Stimulated activated CD4-positive, alpha-beta T cell treated with anti-CD3 and anti-CD28 coated beads, Interleukin-4, amount 100 ng/mL, for 48 hours (primary cell): ENCODE measurements around the gene ATG10.
"Not testable (repeated sequence)": the region's sequence is repeated elsewhere in the genome, so short reads cannot be mapped to it uniquely, and the experiment has no call there.

Experiments used
- DNase-seq, 2 donors: peaks; one replicate each; pipeline ENCODE4 v3.0.0-alpha.2; 2020; ENCODE audit warnings: low read depth in 2 of 2

Gene ATG10

DNA sequence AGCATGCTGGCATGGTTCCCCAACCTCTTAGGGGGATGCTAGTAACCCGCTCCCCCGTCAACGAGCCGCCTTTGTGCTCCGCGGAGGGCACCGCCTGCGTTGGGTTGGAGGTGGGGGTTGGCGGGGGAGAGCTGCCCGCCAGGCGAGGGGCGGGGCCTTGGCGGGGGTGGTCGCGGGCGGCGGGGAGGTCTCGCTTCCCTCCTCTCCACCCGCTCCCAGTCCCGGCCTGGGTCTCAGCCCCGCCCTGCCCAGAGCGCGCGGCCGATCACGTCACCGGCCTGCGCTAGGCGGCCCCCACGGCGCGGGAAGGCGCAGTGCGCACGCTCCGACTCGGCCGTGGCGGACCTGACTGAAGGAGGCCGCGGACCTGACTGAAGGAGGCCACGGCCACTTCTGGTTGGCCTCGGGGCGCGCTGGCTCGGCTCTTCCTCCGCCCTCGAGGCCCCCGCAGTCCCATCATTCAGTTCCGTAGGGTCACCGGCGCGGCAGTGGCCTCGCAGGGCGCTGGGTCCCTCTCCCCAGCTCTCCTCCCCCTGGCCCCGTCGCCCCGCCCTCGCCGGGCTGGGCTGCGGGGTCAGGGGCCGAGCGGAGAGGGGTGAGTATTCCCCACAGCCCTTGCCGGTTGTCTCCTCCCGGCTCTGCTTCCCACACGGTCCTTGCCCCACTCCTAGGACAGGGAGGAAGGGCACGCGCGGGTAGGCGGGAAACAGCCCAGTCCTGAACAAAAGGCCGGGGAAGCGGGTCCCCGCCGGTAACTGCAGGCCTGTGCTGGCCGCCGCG lies at the start of gene ATG10:
ATG10 (plus strand) TSS at position 312 of the 780 bp plus-strand sequence. CDS start 15,548 bp downstream, outside the sequence.
- DNase-seq, result peak; percentile 77 to 85

DNA sequence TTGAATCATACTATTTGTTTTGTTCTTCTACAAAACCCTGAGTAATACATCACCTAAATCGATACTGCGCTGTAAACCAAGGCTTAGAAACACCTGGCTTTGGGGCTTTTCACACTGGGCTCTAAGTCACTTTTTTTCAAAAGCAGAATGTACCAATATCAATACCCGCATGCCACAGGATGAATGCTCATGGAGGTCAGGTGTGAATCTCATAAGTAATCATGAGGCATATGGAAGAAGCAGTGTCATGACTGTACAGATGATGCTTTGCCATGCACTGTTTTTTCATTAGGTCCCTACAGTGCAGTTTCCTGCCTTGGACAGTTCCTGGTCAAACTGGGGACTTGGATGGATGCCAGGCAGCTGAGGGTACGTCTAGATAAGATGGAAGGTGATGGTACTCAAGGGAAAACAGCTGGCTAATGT lies 49.0 kb upstream of the ATG10 start:
- DNase-seq, result no peak

DNA sequence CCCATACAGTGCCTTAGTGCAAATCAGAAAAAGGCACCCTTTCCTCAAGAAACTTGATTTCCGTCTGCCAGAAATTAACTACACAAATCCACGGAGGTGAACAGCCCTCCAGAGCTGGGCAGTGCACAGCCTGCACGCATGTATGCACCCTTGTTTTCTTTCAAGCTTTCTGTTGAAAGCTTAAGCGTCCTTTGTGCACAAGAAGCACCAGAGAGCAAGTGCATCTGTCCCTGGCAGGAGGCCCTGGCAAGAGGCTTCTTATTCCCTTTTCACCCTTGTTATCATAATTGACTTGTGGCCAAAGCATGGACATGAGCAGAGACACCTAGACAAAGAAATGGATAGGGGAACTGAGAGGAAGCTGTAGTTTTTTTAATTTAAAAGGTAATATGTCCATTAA lies 47.4 kb upstream of the ATG10 start:
- DNase-seq, result no peak

DNA sequence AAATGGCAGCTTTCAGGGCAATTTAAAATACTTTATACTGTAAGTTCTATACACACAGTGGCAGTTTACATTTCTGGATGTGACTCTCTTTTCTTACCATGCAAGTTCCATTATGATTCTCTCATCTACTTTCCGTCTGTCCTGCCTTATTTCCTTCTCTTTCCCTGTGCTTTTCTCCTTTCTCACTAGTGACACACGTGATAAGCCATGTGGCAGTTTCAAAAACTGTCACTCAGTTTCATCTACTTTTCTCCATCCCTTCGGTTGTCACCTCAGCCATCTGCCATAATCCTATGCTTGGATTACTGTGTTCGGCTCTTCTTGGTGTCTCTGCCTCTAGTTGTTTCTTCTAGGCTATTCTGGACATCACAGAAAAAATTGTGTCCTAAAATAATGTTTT lies 46.8 kb upstream of the ATG10 start:
- no peak for DNase-seq

DNA sequence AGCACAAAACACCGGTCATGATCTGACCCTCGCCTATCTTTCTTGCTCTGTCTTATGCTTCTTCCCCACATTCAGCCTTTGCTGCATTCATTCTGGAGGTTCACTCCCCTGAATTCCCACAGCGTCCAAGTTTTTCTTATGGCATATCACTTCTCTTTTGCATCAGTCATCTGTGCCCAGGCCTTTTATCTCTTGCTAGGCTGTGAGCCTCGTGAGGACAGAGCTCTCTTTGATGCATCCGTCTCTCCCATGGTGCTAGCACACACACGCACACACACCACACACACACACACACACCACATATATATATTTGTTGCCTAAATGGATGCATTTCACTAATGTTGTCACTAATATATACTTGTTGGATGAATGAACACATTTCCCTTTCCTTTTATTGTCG lies 45.8 kb upstream of the ATG10 start:
- no peak for DNase-seq

DNA sequence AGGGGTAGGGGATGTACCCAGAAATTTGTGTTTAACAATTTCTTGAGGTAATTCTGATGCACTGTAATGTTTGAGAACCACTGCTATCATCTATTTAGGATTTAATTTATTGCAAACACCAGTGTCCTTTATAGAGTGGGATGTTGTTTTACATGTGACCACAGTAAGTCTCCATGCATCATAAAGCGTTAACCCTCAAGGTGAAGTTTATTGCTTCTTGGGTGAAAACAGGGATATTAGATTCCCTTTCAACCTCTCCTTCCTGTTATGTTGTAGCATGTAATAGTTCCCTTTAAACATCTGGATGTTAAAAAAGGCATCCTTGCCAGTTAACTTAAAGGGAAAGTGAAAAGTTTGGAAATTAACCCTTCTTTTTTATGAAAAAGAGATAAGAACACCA lies 35.8 kb upstream of the ATG10 start:
- DNase-seq, result no peak

DNA sequence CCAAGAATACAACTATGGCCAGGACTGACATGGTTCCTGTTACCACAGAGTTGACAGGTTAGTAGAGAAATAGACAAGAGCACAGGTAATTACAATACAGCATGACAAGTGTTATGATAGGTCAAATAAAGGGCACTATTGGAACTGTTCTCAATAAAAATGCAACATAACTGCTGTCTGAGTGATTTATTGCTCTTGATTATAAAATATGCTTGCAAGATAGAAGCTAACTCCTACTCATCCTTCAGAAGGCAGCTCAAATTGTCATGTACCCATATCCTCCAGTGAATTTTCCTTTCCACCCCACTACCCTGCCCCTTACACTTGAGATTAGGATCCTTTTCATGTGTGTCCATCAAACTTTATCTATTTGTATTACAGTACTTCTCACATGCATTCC lies 35.1 kb upstream of the ATG10 start:
- no peak for DNase-seq

DNA sequence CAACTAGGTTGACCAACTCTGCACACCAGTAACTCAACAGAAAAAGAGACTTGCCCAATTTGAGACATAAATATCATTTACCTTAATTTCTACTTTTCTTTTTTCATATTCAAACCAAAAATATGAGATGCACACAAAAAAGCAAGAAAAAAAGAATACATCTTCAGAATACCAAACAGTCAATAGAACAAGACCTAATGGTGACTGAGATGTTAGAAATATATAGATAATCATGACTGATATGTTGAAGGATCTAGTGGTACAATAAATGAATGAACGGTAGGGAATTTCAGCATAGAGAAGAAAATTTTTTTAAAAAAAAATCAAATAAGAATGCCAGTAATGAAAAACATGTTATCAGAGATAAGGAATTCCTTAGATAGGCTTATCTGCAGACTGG lies 29.1 kb upstream of the ATG10 start:
- DNase-seq, result no peak

DNA sequence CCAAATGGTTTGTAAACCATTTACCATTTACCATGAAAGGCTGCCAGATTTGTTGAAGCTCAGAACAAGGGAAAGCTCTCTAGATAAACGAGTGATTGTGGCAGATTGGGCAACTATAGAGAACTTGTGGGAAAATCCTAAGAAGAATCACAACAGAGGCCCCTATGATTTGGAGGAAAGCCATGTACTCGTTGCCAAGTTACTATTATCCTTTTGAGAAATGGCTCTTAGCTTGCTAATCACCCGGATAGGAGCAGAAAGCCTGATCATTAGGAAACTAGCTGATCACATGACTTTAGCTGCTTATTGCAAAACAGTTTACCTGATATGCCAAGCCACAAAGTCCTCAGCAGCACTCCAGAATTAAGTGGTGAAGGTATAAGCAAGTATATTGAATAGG lies 23.5 kb upstream of the ATG10 start:
- no peak for DNase-seq

DNA sequence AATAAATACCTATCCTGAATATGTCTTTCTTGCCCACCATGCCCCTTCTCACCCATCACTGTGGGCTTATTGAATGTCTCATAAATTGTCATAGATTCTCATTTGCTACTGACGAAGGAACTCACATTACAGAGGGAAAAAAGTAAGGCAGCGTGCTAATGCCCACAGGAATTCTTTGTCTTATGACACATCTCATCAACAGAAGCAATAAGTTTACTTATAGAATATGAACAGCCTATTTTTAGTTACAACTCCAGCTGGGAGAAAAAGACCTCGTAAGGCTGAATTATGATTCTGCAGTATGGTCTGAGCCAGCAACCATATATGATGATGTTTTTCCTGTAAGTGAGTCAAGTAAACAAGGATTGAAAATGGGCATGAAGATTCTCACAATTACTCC lies 22.4 kb upstream of the ATG10 start:
- no peak for DNase-seq

DNA sequence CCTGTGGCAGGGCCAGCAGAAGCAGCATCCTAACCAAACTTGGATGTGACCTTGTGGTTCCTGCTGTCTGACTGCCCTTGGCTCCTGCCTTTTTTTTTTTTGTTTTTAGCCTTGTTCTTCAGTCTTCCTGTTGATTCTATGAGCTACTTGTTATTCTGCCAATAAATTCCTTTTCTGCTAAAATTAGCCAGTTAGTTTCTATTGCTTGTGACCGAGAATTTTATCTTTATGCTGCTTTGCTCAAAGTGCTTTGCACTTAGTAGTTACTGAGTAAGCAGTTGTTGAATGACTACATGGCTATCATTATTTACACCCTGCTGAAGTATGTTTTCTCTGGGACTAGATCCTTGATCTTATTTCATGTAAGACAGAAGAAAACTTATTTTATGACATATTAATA lies 20.8 kb upstream of the ATG10 start:
- DNase-seq, result no peak

DNA sequence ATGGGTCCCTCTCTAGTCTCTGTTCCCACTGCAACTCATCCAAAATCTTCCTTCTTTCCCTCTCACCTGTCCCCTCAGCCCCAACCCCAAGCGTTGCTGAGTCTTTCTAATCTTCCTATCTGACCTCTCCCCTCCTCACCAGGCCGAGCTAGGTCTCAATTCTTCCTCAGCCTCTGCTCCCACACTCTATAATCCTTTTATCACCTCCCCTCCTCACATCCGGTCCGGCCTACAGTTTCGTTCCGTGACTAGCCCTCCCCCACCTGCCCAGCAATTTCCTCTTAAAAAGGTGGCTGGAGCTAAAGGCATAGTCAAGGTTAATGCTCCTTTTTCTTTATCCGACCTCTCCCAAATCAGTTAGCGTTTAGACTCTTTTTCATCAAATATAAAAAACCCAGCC lies 17.0 kb upstream of the ATG10 start:
- DNase-seq, result not testable (repeated sequence)

DNA sequence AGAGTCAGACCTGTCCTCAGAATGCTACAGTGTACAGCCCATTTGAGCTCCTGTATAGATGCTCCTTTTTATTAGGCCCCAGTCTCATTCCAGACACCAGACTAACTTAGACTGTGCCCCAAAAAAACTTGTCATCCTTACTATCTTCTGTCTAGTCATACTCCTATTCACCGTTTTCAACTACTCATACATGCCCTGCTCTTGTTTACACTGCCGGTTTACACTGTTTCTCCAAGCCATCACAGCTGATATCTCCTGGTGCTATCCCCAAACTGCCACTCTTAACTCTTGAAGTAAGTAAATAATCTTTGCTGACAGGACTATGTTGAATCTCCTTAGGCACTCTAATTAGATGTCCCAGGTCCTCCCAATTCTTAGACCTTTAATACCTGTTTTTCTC lies 13.7 kb upstream of the ATG10 start:
- DNase-seq, result not testable (repeated sequence)

DNA sequence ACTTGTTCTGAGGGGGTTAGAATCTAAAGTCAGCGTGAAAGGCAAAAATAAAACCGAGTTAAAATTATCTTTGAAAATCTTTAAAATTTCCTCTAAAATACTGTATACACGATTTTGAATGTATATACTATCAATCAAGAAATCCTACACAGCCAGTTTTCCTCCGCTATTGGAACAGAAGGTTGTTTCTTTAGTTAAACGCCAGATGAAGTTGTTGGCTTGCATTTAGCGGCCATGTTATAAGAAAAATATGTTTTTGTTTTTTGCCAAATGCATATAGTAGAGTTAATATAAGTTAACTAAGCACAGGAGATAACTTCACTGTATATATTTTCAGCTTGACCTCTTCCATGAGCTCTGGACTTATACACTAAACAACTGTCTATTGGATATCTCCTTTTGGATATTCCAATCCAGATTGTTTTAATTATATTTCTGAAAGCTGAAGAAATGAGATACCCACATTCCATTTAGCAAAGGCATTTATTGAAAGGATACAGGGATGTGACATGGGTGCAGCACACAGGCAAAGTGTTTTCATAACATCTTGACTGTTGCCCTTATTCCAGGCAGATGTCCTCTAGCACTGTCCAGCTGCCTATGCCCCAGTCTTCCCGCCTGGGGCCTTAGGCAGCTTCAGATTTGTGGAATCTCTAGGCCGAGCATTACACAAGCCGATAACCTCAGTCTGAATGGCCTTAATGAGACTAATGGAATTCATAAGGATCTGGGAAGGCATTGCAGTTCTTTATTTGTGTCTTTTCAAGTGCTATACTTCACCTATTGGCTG lies 10.0 kb upstream of the ATG10 start:
- no peak for DNase-seq

DNA sequence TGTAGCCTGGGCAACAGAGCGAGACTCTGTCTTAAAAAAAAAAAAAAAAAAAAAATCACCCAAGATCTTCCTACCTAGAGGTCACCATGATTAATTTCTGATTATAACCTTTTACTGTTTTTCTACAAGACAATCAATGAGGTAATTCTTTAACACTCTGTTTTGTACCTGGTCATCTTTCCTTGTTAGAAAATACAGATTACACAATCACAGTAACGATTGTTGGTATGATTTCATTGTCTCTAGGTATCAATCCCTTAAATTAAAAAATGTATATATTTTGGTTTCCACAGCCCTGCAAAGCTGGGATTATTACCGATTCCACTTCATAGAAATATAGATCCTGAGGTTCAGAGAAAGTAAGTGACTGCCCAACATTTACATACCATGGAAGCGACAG lies 8.3 kb upstream of the ATG10 start:
- no peak for DNase-seq

DNA sequence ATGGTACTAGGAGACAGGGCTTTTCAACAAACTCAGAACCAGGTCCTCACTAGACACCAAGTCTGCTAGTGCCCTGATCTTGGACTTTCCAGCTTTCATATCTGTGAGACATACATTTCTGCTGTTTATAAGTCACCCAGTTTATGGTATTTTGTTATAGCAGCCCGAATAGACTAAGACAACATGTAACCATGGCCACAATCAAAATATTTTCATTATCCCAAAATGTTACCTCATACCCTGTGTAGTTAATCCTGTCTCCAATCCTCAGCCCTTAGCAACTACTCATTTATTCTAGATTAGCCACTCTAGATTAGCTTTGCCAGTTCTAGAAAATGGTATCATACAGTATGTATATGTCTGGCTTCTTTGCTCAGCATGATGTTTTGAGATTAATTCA lies 6.3 kb upstream of the ATG10 start:
- DNase-seq, result no peak

DNA sequence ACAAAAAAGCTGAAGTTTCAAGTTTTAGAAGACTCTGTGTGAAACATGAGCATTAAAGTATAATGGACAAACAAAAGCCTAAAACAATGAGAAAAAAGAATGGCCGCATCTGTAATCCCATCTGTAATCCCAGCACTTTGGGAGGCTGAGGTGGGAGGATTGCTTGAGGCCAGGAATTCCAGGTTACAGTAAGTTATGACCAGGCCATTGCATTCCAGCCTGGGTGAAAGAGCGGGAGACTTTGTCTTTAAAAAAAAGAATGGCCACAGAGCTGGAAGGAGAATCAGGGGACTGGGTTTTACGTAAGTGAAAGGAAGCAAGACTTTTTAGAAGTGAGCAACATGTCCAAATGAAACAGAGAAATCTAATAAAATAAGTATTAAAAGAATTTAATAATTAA lies 2.6 kb upstream of the ATG10 start:
- DNase-seq, result no peak

DNA sequence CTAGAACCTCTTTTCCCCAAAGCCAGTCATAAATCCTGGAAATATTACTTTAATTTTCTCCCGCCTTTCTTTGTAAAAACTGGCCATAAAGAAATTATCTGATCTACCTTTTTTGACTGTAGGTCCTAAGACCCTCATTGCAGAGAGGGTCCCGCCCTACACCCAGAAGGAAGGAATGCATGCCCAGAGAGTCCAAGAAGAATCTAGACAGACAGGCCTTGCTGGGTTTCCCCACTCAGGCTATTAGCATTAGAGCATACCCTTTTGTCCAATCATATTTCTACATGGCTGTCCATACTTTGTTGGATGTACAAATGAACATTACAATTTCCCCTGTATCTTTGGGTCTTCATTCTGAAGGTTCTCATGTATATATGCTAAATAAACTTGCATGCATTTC lies 1.9 kb upstream of the ATG10 start:
- DNase-seq, result no peak

DNA sequence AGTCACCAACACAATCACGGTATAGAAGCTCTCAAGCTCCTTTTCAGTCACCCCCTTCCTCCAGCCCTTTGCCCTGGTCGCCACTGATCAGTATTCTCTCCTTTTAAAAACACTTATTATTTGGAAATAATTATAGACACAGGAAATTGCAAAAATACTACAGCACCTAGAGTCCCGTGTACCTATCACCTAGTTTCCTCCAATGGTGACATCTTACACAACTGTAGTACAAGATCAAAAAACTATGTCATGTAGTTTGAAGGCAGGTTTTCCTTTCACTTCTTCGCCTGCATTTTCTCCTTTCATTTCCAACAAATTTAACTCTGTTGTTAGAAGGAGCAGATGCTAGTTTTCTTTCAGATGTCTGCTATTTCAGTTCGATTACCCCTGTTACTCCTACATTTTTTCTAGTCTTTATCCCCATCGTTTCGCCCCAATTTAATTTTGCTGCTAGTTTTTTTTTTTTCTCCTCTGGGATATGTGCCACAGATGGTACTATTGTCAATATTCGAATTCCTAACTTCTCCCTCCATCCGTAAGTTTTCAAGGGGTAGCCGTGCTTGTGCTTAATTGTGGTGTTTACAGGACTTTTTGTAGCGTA lies 612 bp upstream of the ATG10 start:
- peak in 1 of 2 donors; percentile 8 for DNase-seq

DNA sequence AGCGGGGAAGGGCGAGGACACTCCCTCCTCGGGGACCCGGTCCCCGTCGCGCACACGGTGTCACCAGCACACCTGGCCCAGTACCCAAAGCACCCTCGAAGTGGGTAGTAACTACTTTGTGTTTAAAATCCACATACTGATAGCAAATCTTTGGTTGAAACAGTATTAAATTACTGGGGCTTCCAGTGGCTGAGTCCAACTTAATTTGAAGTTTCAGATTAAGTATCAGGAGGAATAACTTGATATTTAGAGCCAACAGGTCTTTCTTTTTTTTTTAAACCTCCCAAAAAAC lies 615 bp downstream of the ATG10 start:
- no peak for DNase-seq

DNA sequence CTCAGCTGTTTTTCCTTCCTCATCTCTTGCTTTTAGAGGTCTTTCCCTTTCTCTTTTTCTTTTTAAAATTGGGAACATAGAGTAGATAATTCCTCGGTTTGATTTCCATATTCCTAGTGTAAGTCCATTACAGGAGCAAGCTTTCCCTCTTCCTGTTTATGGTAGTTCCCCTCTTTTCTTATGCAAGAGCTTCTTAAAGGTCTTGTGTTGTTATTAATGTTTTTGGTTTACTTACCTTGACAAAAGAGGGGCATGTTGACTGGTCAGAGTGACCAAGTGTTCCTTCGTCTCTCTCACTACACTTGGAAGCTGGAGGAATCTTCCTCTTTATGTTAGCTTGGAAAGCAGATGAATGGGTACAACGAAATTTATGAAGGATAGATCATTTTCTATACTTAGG lies 8.3 kb downstream of the ATG10 start:
- DNase-seq, result no peak

DNA sequence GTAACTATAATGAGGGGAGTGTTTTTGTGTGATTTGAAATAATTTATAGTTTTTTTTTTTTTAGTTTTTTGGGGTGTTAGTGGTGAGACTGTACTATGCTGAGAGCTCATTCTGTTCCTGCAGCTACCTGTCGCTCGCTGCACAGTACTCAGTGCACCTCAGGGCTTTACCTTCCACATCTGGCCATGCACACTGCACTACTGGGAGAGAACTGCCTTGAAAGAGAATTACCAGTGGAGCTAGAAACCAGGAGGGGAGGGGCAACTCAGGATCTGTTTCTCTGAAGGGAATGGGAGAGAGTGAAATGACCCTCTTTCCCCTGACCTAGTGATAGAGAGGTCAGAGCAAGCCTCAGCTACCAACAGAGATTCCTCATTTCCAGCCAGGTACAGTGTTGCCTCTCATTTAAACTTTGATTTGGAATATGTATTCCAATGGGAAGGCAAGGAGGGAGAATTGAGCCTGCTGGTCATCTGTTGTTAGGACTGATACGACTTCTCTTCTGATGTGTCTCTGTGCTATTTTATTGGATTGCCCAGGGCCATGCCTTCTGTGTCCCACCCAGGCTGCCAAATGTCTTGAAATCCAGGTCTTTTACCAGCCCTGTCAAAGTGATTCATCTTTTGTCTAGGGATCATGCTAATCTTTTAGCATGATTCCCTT lies 8.9 kb downstream of the ATG10 start:
- no peak for DNase-seq
